NT2/D1 (cell line): ENCODE measurements around the gene STXBP2.

ENCODE experiments used
- DNase-seq: peaks from one replicate; pipeline ENCODE4 v3.0.0-alpha.2; 2011; ENCODE audit warnings: low read depth, low spot score
- H3K27me3 ChIP-seq: 2 replicates; pipeline ENCODE4 v1.6.0; 2011; ENCODE audit warnings: mild to moderate bottlenecking; ENCODE audit not compliant: insufficient read length, insufficient read depth
- H3K36me3 ChIP-seq: 2 replicates; pipeline ENCODE4 v1.6.1; 2011; ENCODE audit warnings: mild to moderate bottlenecking, low read length, mixed read lengths; ENCODE audit not compliant: insufficient read depth, insufficient read length
- H3K4me1 ChIP-seq: 2 replicates; pipeline ENCODE4 v1.5.1; 2011; ENCODE audit not compliant: insufficient read depth, insufficient read length
- H3K4me3 ChIP-seq: 2 replicates; pipeline ENCODE4 v1.5.1; 2011; ENCODE audit warnings: low read depth; ENCODE audit not compliant: insufficient read length
- H3K9ac ChIP-seq: 2 replicates; pipeline ENCODE4 v1.6.0; 2011; ENCODE audit warnings: low read depth; ENCODE audit not compliant: insufficient read length
- H3K9me3 ChIP-seq: 2 replicates; pipeline ENCODE4 v1.5.1; 2011; ENCODE audit warnings: mild to moderate bottlenecking, low read length; ENCODE audit not compliant: insufficient read depth
- SUZ12 ChIP-seq: IDR thresholded peaks from 2 replicates; pipeline ENCODE4 v1.6.1; 2011; ENCODE audit not compliant: insufficient read length, insufficient read depth; ENCODE audit errors: extremely low read depth
- YY1 ChIP-seq: IDR thresholded peaks from 2 replicates; pipeline ENCODE4 v1.6.1; 2011; ENCODE audit not compliant: insufficient read length, insufficient read depth
- ZNF274 ChIP-seq: IDR thresholded peaks from 2 replicates; pipeline ENCODE4 v1.6.1; 2011; ENCODE audit warnings: mild to moderate bottlenecking, low read depth, low read length

Gene STXBP2

DNA sequence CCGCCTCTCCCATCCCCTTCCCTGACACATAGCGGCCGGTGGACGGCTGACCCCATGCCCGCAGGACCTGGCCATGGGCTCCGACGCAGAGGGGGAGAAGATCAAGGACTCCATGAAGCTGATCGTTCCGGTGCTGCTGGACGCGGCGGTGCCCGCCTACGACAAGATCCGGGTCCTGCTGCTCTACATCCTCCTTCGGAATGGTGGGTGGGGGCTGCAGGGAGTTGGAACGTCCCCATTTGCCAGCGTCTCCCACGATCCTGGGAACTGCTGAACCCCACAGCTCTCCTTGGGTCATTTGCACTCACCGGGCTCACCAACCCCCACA lies 7.6 kb downstream of the STXBP2 start:
- Histone ChIP-seq H3K4me3 (no peak overlapping the region), H3K9ac (no peak overlapping the region), H3K27me3 (no peaks in the 10 kb centered on the region), H3K36me3 (peaks cover 42% of the 10 kb centered on the region), H3K9me3 (no peaks in the 10 kb centered on the region), H3K4me1 (peaks cover 4% of the 10 kb centered on the region)
- no peak for DNase-seq
- TF ChIP-seq YY1 (no peak), SUZ12 (no peak), ZNF274 (no peak)

DNA sequence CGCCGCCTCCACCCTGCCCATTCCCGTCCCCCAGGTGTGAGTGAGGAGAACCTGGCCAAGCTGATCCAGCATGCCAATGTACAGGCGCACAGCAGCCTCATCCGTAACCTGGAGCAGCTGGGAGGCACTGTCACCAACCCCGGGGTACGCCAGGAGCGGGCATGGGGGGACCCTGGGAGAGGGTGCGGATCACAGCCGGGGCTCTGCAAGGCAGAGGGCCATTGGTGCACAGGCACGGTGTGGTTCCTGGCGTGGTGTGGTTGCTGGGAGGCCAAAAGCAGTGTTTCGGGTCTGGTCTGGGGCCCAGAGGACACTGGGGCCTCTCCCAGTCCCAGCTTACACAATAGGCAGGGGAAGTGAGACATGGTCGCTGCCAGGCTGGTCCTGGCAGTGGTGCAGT lies 8.3 kb downstream of the STXBP2 start:
- Histone ChIP-seq H3K27me3 (peaks cover 2% of the 10 kb centered on the region), H3K4me3 (no peak overlapping the region), H3K9ac (peak overlapping the region; percentile 50), H3K4me1 (peaks cover 4% of the 10 kb centered on the region), H3K9me3 (no peaks in the 10 kb centered on the region), H3K36me3 (peaks cover 35% of the 10 kb centered on the region)
- no peak for TF ChIP-seq YY1
- no peak for TF ChIP-seq SUZ12
- no peak for TF ChIP-seq ZNF274
- DNase-seq: no peak

DNA sequence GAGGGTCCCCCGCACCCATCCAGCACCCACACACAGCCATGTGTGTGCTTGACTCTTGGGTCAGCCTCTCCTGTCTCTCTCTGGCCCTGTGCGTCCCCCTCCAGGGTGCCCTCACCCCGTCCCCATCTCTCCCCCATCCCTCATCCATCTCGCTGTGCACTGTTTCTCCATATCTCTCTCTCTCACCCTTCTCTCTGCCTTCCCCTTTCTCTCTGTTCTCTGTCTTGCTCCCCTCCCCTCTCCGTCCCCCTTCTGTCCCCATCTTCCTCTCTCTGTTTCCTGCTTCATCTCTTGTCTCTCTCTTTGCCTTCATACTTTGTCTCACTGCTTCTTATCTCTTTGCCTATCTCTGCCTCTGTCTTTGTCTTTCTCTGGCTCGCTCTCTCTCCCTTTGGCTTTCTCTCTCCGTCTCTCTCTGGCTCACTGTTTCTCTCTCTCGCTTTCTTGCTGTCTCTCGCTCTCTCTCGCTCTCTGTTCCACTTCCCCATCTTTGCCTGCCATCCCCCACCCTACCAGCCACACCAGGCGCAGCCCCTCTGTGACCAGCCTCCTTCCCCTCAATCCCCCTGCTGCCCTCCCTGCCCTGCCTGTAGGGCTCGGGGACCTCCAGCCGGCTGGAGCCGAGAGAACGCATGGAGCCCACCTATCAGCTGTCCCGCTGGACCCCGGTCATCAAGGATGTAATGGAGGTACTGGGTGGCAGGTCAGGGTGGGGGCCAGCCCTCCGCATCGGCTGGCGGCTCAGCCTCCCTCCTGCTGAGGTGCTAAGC lies 8.9 kb downstream of the STXBP2 start:
- peaks cover 9% of the 10 kb centered on the region for H3K27me3 ChIP-seq
- TF ChIP-seq ZNF274 (no peak), YY1 (no peak), SUZ12 (no peak)
- no peak overlapping the region for H3K4me3 ChIP-seq
- H3K9ac ChIP-seq: peak overlapping the region; percentile 50
- DNase-seq: no peak
- peaks cover 6% of the 10 kb centered on the region for H3K4me1 ChIP-seq
- H3K36me3 ChIP-seq: peaks cover 32% of the 10 kb centered on the region
- no peaks in the 10 kb centered on the region for H3K9me3 ChIP-seq

DNA sequence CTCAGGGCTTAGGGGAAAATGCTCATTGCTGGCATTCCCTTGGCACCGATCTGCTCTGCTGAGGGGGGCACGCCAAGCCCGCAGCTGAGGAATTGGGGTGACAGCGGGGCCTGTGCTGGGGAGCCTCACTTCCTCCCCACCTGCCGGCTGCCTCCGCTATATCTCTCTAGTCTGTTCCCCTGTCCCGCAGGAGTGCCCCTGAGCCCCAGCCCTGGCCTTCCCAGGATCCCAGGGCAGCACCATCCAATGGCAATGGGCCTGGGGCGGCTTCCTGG lies 9.5 kb downstream of the STXBP2 start:
- Histone ChIP-seq H3K36me3 (peaks cover 32% of the 10 kb centered on the region), H3K9me3 (no peaks in the 10 kb centered on the region)

DNA sequence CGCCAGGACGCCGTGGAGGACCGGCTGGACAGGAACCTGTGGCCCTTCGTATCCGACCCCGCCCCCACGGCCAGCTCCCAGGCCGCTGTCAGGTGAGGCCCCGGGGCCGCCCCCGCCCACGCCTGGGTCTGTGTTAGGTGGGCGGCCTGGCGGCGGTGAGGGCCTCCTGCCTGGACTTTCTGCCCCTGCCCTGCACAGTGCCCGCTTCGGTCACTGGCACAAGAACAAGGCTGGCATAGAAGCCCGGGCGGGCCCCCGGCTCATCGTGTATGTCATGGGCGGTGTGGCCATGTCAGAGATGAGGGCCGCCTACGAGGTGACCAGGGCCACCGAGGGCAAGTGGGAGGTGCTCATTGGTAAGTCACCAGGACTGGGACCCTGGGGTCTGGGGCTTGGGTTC lies 10.2 kb downstream of the STXBP2 start:
- Histone ChIP-seq H3K4me1 (peaks cover 6% of the 10 kb centered on the region), H3K36me3 (peaks cover 32% of the 10 kb centered on the region), H3K9me3 (no peaks in the 10 kb centered on the region), H3K27me3 (peaks cover 18% of the 10 kb centered on the region), H3K4me3 (no peak overlapping the region), H3K9ac (no peak overlapping the region)
- TF ChIP-seq SUZ12 (no peak), YY1 (no peak), ZNF274 (no peak)
- no peak for DNase-seq

More for the DNA sequence above, 9.5 kb downstream of the STXBP2 start:
- DNase-seq: no peak
- H3K4me1 ChIP-seq: peaks cover 6% of the 10 kb centered on the region
- no peak overlapping the region for H3K9ac ChIP-seq
- TF ChIP-seq ZNF274 (no peak), YY1 (no peak), SUZ12 (no peak)
- H3K4me3 ChIP-seq: no peak overlapping the region
- H3K27me3 ChIP-seq: peaks cover 14% of the 10 kb centered on the region

DNA sequence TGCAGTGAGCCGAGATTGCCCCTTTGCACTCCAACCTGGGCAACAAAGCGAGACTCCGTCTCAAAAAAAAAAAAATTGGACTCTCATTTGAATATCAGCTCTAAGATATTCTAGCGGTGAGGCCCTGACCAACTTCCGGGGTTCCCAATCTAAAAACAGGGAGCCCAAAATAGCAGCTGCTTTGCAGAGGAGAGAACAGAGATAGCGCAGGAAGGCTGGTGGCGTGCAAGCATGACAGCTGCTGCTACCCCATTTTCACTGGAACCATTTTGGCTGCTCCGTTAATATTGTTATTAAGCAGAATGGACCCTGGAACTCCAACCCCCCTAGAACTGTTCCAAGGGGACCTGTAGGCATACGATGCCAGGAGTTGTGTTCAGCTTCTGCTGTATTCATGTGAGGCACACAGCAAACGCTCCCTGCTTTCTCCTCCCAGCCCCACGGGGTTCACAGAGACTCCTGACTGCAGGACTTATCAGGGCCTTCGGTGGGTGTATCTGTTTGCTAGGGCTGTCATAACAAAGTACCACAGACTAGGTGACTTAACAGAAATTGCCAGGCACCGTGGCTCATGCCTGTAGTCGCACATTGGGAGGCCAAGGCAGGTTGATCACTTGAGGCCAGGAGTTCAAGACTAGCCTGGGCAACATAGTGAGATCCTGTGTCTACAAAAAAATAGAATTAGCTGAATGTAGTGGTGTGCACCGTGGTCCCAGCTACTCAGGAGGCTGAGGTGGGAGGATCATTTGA lies 11.5 kb downstream of the STXBP2 start:
- no peaks in the 10 kb centered on the region for H3K9me3 ChIP-seq
- DNase-seq: no peak
- no peak overlapping the region for H3K4me3 ChIP-seq
- H3K4me1 ChIP-seq: peaks cover 6% of the 10 kb centered on the region
- peaks cover 24% of the 10 kb centered on the region for H3K27me3 ChIP-seq
- H3K9ac ChIP-seq: no peak overlapping the region
- TF ChIP-seq SUZ12: no peak
- TF ChIP-seq YY1: no peak
- no peak for TF ChIP-seq ZNF274
- peaks cover 27% of the 10 kb centered on the region for H3K36me3 ChIP-seq

DNA sequence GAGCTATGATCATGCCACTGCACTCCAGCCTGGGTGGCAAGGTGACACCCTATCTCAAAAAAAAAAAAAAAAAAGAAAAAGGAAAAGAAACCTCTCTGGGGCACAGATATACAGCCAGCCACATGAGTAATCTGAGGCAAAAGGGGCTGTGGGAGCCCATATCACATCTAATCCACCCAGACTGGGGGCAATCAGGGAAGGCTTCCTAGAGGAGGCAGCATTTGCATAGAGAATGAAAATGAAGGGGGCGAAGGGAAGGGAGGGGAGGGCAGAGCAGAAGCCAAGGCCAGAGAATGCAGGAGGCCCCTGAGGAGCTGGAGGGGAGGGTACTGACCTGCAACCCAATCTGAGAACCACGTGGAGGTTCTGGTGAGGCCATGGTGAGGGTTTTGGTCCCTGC lies 13.2 kb downstream of the STXBP2 start:
- TF ChIP-seq SUZ12 (no peak), YY1 (no peak), ZNF274 (no peak)
- Histone ChIP-seq H3K4me1 (peaks cover 6% of the 10 kb centered on the region), H3K27me3 (peaks cover 24% of the 10 kb centered on the region), H3K4me3 (no peak overlapping the region), H3K36me3 (peaks cover 17% of the 10 kb centered on the region), H3K9me3 (no peaks in the 10 kb centered on the region), H3K9ac (no peak overlapping the region)
- DNase-seq: no peak
